Activated T-helper 17 cell treated with anti-CD3 and anti-CD28 coated beads, Interleukin-2, amount 50 U/mL, for 72 hours (primary cell): ENCODE data around the gene USP24. TPM values are rescaled to one million over a fixed set of nuclear protein-coding genes. Genes with fewer than 3 reads are reported as not detected.

Experiments
- ATAC-seq: fragments of 150-1000 bp; cut with Tn5 transposase; replicated peaks from 2 replicates; pipeline ENCODE4 v1.10.0; 2021; ENCODE audit warnings: mild to moderate bottlenecking, moderate library complexity
- H3K27ac Mint-ChIP-seq: one replicate; pipeline ENCODE4 v1.8.0; 2022; ENCODE audit warnings: mixed read lengths
- H3K27me3 Mint-ChIP-seq: one replicate; pipeline ENCODE4 v1.8.0; 2022; ENCODE audit warnings: mixed read lengths
- H3K36me3 Mint-ChIP-seq: one replicate; pipeline ENCODE4 v1.8.0; 2022; ENCODE audit warnings: low read depth, mild to moderate bottlenecking, mixed read lengths
- H3K4me1 Mint-ChIP-seq: one replicate; pipeline ENCODE4 v1.8.0; 2022; ENCODE audit warnings: mixed read lengths
- H3K4me3 Mint-ChIP-seq: one replicate; pipeline ENCODE4 v1.8.0; 2022; ENCODE audit warnings: mild to moderate bottlenecking, mixed read lengths
- H3K9me3 Mint-ChIP-seq: one replicate; pipeline ENCODE4 v1.8.0; 2022; ENCODE audit warnings: mixed read lengths
- total RNA-seq, 2 donors: library from RNA; stranded (reverse); gene quantifications; one replicate each; pipeline ENCODE4 v1.2.3, GENCODE V29; 2022

Gene USP24
- total RNA-seq, 2 donors from 2014 or later: 40.8 to 41.6 TPM

GRCh38 chr1:55052221-55053142, 162.7 kb downstream of the USP24 start:
- H3K36me3 Mint-ChIP-seq: no peaks in the 10 kb centered on the region
- H3K4me3 Mint-ChIP-seq: no peak overlapping the region
- no peaks in the 10 kb centered on the region for H3K4me1 Mint-ChIP-seq
- no peaks in the 10 kb centered on the region for H3K9me3 Mint-ChIP-seq
- no peak for ATAC-seq
- no peaks in the 10 kb centered on the region for H3K27me3 Mint-ChIP-seq
- no peak overlapping the region for H3K27ac Mint-ChIP-seq

- no peaks in the 10 kb centered on the region for H3K4me1 Mint-ChIP-seq
- H3K4me3 Mint-ChIP-seq: no peak overlapping the region
- no peak overlapping the region for H3K27ac Mint-ChIP-seq
- no peak for ATAC-seq
- no peaks in the 10 kb centered on the region for H3K27me3 Mint-ChIP-seq
- H3K36me3 Mint-ChIP-seq: no peaks in the 10 kb centered on the region
- no peaks in the 10 kb centered on the region for H3K9me3 Mint-ChIP-seq
These were observed 163.5 kb downstream of the USP24 start for GRCh38 chr1:55051621-55052020.

- no peaks in the 10 kb centered on the region for H3K9me3 Mint-ChIP-seq
- no peaks in the 10 kb centered on the region for H3K27me3 Mint-ChIP-seq
- no peaks in the 10 kb centered on the region for H3K4me1 Mint-ChIP-seq
- no peak for ATAC-seq
- no peak overlapping the region for H3K27ac Mint-ChIP-seq
- H3K4me3 Mint-ChIP-seq: no peak overlapping the region
- no peaks in the 10 kb centered on the region for H3K36me3 Mint-ChIP-seq
These were observed 164.0 kb downstream of the USP24 start for GRCh38 chr1:55051169-55051568.

- H3K27ac Mint-ChIP-seq: no peak overlapping the region
- no peaks in the 10 kb centered on the region for H3K36me3 Mint-ChIP-seq
- H3K4me1 Mint-ChIP-seq: no peaks in the 10 kb centered on the region
- ATAC-seq: no peak
- no peaks in the 10 kb centered on the region for H3K27me3 Mint-ChIP-seq
- no peak overlapping the region for H3K4me3 Mint-ChIP-seq
- H3K9me3 Mint-ChIP-seq: no peaks in the 10 kb centered on the region
These were observed 164.9 kb downstream of the USP24 start for GRCh38 chr1:55050283-55050682.

- no peak for ATAC-seq
- no peaks in the 10 kb centered on the region for H3K9me3 Mint-ChIP-seq
- H3K4me1 Mint-ChIP-seq: no peaks in the 10 kb centered on the region
- H3K27ac Mint-ChIP-seq: no peak overlapping the region
- H3K36me3 Mint-ChIP-seq: no peaks in the 10 kb centered on the region
- H3K27me3 Mint-ChIP-seq: no peaks in the 10 kb centered on the region
- no peak overlapping the region for H3K4me3 Mint-ChIP-seq
These were observed 165.3 kb downstream of the USP24 start for GRCh38 chr1:55049914-55050278.

- Mint-ChIP-seq H3K9me3 (no peaks in the 10 kb centered on the region), H3K27ac (no peak overlapping the region), H3K4me1 (no peaks in the 10 kb centered on the region), H3K36me3 (no peaks in the 10 kb centered on the region), H3K4me3 (no peak overlapping the region), H3K27me3 (no peaks in the 10 kb centered on the region)
- no peak for ATAC-seq
These were observed 165.8 kb downstream of the USP24 start for GRCh38 chr1:55049271-55049913.

GRCh38 chr1:55048453-55049270, 166.5 kb downstream of the USP24 start:
- no peak overlapping the region for H3K4me3 Mint-ChIP-seq
- H3K36me3 Mint-ChIP-seq: no peaks in the 10 kb centered on the region
- no peaks in the 10 kb centered on the region for H3K27me3 Mint-ChIP-seq
- no peaks in the 10 kb centered on the region for H3K9me3 Mint-ChIP-seq
- no peak overlapping the region for H3K27ac Mint-ChIP-seq
- no peak for ATAC-seq
- no peaks in the 10 kb centered on the region for H3K4me1 Mint-ChIP-seq

GRCh38 chr1:55047611-55048010, 167.6 kb downstream of the USP24 start:
- no peaks in the 10 kb centered on the region for H3K9me3 Mint-ChIP-seq
- no peak for ATAC-seq
- no peaks in the 10 kb centered on the region for H3K27me3 Mint-ChIP-seq
- H3K36me3 Mint-ChIP-seq: no peaks in the 10 kb centered on the region
- H3K4me3 Mint-ChIP-seq: no peak overlapping the region
- no peak overlapping the region for H3K27ac Mint-ChIP-seq
- H3K4me1 Mint-ChIP-seq: no peaks in the 10 kb centered on the region

GRCh38 chr1:55046871-55047270, 168.3 kb downstream of the USP24 start:
- no peak overlapping the region for H3K4me3 Mint-ChIP-seq
- no peaks in the 10 kb centered on the region for H3K4me1 Mint-ChIP-seq
- peaks cover 4% of the 10 kb centered on the region for H3K27me3 Mint-ChIP-seq
- ATAC-seq: no peak
- no peaks in the 10 kb centered on the region for H3K36me3 Mint-ChIP-seq
- no peaks in the 10 kb centered on the region for H3K9me3 Mint-ChIP-seq
- no peak overlapping the region for H3K27ac Mint-ChIP-seq

GRCh38 chr1:55045430-55045829, 169.7 kb downstream of the USP24 start:
- Mint-ChIP-seq H3K4me3 (no peak overlapping the region), H3K27me3 (peaks cover 13% of the 10 kb centered on the region), H3K27ac (no peak overlapping the region), H3K36me3 (no peaks in the 10 kb centered on the region), H3K9me3 (no peaks in the 10 kb centered on the region), H3K4me1 (no peaks in the 10 kb centered on the region)
- ATAC-seq: no peak

GRCh38 chr1:55044617-55045397, 170.4 kb downstream of the USP24 start:
- no peak overlapping the region for H3K27ac Mint-ChIP-seq
- no peaks in the 10 kb centered on the region for H3K9me3 Mint-ChIP-seq
- no peaks in the 10 kb centered on the region for H3K4me1 Mint-ChIP-seq
- no peaks in the 10 kb centered on the region for H3K36me3 Mint-ChIP-seq
- no peak for ATAC-seq
- H3K4me3 Mint-ChIP-seq: no peak overlapping the region
- peaks cover 19% of the 10 kb centered on the region for H3K27me3 Mint-ChIP-seq

- H3K9me3 Mint-ChIP-seq: no peaks in the 10 kb centered on the region
These were observed 171.4 kb downstream of the USP24 start for GRCh38 chr1:55043726-55044125.

GRCh38 chr1:55043011-55043410, 172.2 kb downstream of the USP24 start:
- Mint-ChIP-seq H3K27me3 (peaks cover 33% of the 10 kb centered on the region), H3K36me3 (no peaks in the 10 kb centered on the region), H3K9me3 (no peaks in the 10 kb centered on the region), H3K4me3 (no peak overlapping the region), H3K4me1 (no peaks in the 10 kb centered on the region), H3K27ac (no peak overlapping the region)
- no peak for ATAC-seq

More at GRCh38 chr1:55043726-55044125, 171.4 kb downstream of the USP24 start:
- H3K27ac Mint-ChIP-seq: no peak overlapping the region
- peaks cover 26% of the 10 kb centered on the region for H3K27me3 Mint-ChIP-seq
- no peak for ATAC-seq
- H3K4me1 Mint-ChIP-seq: no peaks in the 10 kb centered on the region
- H3K36me3 Mint-ChIP-seq: no peaks in the 10 kb centered on the region
- no peak overlapping the region for H3K4me3 Mint-ChIP-seq

GRCh38 chr1:55041613-55042012, 173.6 kb downstream of the USP24 start:
- Mint-ChIP-seq H3K9me3 (no peaks in the 10 kb centered on the region), H3K36me3 (no peaks in the 10 kb centered on the region), H3K27me3 (peaks cover 43% of the 10 kb centered on the region), H3K4me3 (no peak overlapping the region), H3K27ac (no peak overlapping the region), H3K4me1 (no peaks in the 10 kb centered on the region)
- ATAC-seq: no peak
